ENCODE data around the gene RYR2.

Gene RYR2

GRCh38 chr1:237640011-237640671, 598.2 kb downstream of the RYR2 start:
- DNase-seq (ENCODE audit: low read depth in 4 of 4, low spot score in 1 of 4) = no peak

GRCh38 chr1:237640966-237641365, 599.0 kb downstream of the RYR2 start:
- no peak for DNase-seq (ENCODE audit: low read depth in 4 of 4, low spot score in 1 of 4)

- no peak for DNase-seq (ENCODE audit: low read depth in 4 of 4, low spot score in 1 of 4)
These were observed 608.8 kb downstream of the RYR2 start for GRCh38 chr1:237650809-237651208.

- DNase-seq (ENCODE audit: low read depth in 4 of 4, low spot score in 1 of 4) = no peak
These were observed 613.8 kb downstream of the RYR2 start for GRCh38 chr1:237655778-237656177.

GRCh38 chr1:237664348-237664747, 622.4 kb downstream of the RYR2 start:
- DNase-seq (ENCODE audit: low read depth in 4 of 4, low spot score in 1 of 4) = no peak

- DNase-seq (ENCODE audit: low read depth in 4 of 4, low spot score in 1 of 4) = no peak
These were observed 628.3 kb downstream of the RYR2 start for GRCh38 chr1:237670302-237670701.

GRCh38 chr1:237671262-237671661, 629.3 kb downstream of the RYR2 start:
- no peak for DNase-seq (ENCODE audit: low read depth in 4 of 4, low spot score in 1 of 4)

GRCh38 chr1:237671935-237672334, 630.0 kb downstream of the RYR2 start:
- DNase-seq (ENCODE audit: low read depth in 4 of 4, low spot score in 1 of 4) = no peak

- DNase-seq (ENCODE audit: low read depth in 4 of 4, low spot score in 1 of 4) = no peak
These were observed 630.8 kb downstream of the RYR2 start for GRCh38 chr1:237672748-237673147.

- no peak for DNase-seq (ENCODE audit: low read depth in 4 of 4, low spot score in 1 of 4)
These were observed 631.6 kb downstream of the RYR2 start for GRCh38 chr1:237673631-237674030.

GRCh38 chr1:237677979-237678378, 636.0 kb downstream of the RYR2 start:
- no peak for DNase-seq (ENCODE audit: low read depth in 4 of 4, low spot score in 1 of 4)

GRCh38 chr1:237679687-237680086, 637.7 kb downstream of the RYR2 start:
- DNase-seq (ENCODE audit: low read depth in 4 of 4, low spot score in 1 of 4) = no peak

- DNase-seq (ENCODE audit: low read depth in 4 of 4, low spot score in 1 of 4) = no peak
These were observed 639.2 kb downstream of the RYR2 start for GRCh38 chr1:237681210-237681609.

- DNase-seq (ENCODE audit: low read depth in 4 of 4, low spot score in 1 of 4) = no peak
These were observed 642.3 kb downstream of the RYR2 start for GRCh38 chr1:237684236-237684635.

GRCh38 chr1:237685551-237685950, 643.6 kb downstream of the RYR2 start:
- no peak for DNase-seq (ENCODE audit: low read depth in 4 of 4, low spot score in 1 of 4)

- DNase-seq (ENCODE audit: low read depth in 4 of 4, low spot score in 1 of 4) = no peak
These were observed 645.8 kb downstream of the RYR2 start for GRCh38 chr1:237687804-237688203.

GRCh38 chr1:237690656-237691055, 648.7 kb downstream of the RYR2 start:
- DNase-seq (ENCODE audit: low read depth in 4 of 4, low spot score in 1 of 4) = no peak

GRCh38 chr1:237692255-237692654, 650.3 kb downstream of the RYR2 start:
- no peak for DNase-seq (ENCODE audit: low read depth in 4 of 4, low spot score in 1 of 4)

- no peak for DNase-seq (ENCODE audit: low read depth in 4 of 4, low spot score in 1 of 4)
These were observed 653.9 kb downstream of the RYR2 start for GRCh38 chr1:237695878-237696277.

- no peak for DNase-seq (ENCODE audit: low read depth in 4 of 4, low spot score in 1 of 4)
These were observed 658.2 kb downstream of the RYR2 start for GRCh38 chr1:237700181-237700580.

GRCh38 chr1:237701534-237701933, 659.5 kb downstream of the RYR2 start:
- no peak for DNase-seq (ENCODE audit: low read depth in 4 of 4, low spot score in 1 of 4)

- no peak for DNase-seq (ENCODE audit: low read depth in 4 of 4, low spot score in 1 of 4)
These were observed 660.2 kb downstream of the RYR2 start for GRCh38 chr1:237702161-237702560.

GRCh38 chr1:237705462-237705861, 663.5 kb downstream of the RYR2 start:
- DNase-seq (ENCODE audit: low read depth in 4 of 4, low spot score in 1 of 4) = no peak

GRCh38 chr1:237709355-237709754, 667.4 kb downstream of the RYR2 start:
- no peak for DNase-seq (ENCODE audit: low read depth in 4 of 4, low spot score in 1 of 4)
